ENCODE data around the gene PSME3IP1.

- TF ChIP-seq POLR2A (IDR thresholded peaks at IDR 0.05), result no peak
- TF ChIP-seq, protein P1, sequence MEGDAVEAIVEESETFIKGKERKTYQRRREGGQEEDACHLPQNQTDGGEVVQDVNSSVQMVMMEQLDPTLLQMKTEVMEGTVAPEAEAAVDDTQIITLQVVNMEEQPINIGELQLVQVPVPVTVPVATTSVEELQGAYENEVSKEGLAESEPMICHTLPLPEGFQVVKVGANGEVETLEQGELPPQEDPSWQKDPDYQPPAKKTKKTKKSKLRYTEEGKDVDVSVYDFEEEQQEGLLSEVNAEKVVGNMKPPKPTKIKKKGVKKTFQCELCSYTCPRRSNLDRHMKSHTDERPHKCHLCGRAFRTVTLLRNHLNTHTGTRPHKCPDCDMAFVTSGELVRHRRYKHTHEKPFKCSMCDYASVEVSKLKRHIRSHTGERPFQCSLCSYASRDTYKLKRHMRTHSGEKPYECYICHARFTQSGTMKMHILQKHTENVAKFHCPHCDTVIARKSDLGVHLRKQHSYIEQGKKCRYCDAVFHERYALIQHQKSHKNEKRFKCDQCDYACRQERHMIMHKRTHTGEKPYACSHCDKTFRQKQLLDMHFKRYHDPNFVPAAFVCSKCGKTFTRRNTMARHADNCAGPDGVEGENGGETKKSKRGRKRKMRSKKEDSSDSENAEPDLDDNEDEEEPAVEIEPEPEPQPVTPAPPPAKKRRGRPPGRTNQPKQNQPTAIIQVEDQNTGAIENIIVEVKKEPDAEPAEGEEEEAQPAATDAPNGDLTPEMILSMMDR (IDR thresholded peaks at IDR 0.05), result no peak
Observed at GRCh38 chr16:57140931-57141668, 44.7 kb downstream of the PSME3IP1 start.

All from lower leg skin (tissue), 3 donors.